Measurements from ENCODE around the gene MCF2L2.

DNA sequence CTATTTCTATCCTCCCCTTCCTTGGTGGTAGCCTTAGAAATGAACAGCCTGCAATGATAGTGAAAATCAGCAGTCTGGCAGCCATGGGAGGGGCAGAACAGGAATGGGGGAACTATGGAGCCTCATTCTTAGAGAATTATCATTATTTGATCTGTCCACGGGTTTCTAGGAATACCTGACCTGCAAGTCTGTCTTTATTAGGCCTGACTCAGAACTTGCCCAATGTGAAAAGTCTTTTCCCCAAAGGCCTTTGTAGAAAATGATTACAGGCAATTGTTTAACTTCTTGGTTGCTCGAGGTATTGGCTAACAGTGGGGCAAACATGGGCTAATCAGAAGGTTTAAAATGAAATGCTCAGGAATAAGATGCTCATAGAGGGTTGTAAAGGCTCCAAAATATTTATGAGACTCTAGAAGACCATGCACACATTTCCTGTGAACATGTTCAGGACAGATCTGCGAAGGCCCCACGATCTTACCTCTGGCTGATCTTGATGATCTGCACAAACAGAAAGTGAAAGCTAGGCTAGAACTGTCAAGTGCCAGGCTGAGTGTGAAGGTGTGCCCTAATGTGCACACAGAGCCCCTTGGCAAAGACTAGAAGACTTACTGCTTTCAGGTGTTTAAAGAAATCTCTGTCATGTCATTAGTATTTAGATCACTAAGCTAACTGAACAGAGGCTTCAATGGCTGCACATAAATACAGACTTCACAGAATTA is 226.3 kb downstream of the MCF2L2 start:
- TF ChIP-seq CTCF (IDR thresholded peaks at IDR 0.05) (no peak), POLR2A (IDR thresholded peaks at IDR 0.05) (no peak)

Measured in uterus (tissue), 2 donors.